ENCODE results near the gene SPACA6. TPM values are rescaled to one million over a fixed set of nuclear protein-coding genes. Genes with fewer than 3 reads are reported as not detected.
"Not testable (repeated sequence)": the region's sequence is repeated elsewhere in the genome, so short reads cannot be mapped to it uniquely, and the experiment has no call there.

Gene SPACA6
- total RNA-seq, 1 donor from 2014 or later = 4.8 TPM

DNA sequence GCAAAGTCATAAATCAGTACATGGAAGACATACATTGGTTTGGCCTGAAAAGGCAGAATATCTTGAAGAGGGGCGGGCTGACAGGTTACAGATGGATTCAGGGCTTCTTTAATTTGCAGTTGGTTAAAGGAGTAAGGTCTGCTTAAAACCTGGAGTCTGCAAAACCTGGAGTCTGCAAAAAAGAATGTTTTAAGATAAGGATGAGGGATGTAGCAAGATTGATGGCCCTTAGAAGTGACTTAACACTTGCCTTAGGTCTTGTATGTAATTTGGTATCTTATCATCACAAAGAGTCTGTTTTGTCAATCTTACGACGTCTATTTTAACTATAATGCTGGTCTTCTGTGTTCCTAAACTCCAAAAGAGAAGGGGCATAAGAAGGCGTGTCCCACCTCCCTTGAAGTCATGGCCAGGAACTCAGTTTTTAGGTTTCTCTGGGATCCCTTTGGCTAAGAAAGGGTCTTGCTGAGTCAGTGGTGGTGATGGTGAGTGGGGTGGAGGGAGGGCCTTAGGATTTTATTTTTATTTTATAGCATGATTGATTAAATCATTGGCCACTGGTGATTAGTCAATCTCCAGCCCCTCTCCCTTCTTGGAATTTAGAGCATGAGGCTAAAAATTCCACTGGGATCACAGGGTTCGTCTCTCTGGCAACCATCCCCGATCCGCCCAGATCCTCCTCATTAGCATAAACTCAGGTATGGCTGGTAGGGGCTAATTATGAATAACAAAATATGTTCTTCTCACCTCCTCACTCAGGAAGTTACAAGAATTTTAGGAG is 40.8 kb downstream of the SPACA6 start:
- DNase-seq (ENCODE audit: extremely low read depth, low read depth, low spot score) = no peak

DNA sequence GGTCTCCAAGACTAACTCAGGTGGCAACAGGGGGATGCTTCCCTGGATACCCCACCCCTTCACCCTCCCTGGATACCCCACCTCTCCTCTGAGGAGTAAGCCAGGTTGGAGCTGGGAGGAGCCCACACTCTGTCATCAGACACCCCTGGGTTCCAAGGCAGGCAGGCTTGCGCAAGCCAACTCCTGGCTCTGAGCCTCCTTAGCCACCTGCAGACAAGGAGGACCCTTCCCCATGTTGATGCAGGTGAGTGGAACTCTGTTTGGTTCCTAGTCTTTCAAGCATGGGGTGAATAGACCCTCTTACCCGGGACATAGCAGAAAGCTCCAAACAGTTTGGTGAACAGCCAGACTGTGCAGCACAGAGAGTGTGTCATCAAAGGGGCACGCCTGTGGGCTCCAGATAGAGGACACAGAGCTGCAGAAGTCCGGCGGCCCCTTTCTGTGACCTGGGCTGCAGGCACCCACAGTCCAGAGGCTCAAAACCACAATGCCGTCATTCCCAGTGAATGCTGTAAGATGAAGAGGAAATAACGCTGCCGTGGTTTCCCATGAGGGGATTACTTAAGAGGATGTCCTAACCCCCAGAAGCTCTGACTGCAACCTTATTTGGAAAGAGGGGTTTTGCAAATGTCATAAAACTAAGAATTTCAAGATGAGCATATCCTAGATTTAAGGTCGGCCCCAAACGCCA is 42.8 kb downstream of the SPACA6 start:
- DNase-seq (ENCODE audit: extremely low read depth, low read depth, low spot score) = no peak

DNA sequence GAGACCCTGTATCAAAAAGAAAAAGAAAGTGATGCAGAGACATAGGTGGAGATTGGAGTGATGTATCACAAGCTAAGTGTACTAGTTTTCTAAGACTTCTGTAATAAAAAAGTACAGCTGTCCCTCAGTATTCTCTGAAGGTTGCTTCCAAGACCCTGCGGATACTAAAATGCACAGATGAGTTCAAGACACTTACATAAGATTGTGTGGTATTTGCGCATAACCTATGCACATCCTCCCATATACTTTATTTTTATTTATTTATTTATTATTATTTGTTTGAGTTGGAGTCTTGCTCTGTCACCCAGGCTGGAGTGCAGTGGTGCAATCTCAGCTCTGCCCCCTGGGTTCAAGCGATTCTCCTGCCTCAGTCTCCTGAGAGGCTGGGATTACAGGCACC is 44.3 kb downstream of the SPACA6 start:
- DNase-seq (ENCODE audit: extremely low read depth, low read depth, low spot score) = no peak

DNA sequence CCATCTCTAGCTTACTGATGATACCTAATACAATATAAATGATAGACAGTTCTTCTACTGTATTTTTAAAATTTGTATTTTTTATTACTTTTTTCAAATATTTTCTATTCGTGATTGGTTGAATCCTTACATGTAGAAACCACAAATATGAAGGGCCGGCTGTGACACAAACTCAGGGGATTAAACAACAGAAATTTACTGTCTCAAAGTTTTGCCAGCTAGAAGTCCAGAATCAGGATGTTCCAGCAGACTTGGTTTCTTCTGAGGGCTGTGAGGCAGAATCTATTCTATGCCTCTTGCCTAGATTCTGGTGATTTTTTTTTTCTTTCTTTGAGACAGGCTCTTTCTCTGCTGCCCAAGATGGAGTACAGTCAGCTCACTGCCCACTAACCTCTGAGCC is 44.8 kb downstream of the SPACA6 start:
- DNase-seq (ENCODE audit: extremely low read depth, low read depth, low spot score) = no peak

DNA sequence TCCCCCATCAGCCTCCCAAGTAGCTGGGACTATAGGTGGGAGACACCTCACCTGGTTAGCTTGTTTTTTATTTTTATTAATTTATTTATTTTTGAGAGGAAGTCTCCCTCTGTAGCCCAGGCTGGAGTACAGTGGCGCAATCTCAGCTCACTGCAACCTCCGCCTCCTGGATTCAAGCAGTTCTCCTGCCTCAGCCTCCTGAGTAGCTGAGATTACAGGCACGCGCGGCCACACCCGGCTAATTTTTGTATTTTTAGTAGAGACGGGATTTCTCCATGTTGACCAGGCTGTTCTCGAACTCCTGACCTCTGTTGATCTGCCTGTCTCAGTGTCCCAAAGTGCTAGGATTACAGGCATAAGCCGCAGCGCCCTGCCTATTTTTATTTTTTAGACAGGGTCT is 45.4 kb downstream of the SPACA6 start:
- DNase-seq (ENCODE audit: extremely low read depth, low read depth, low spot score) = not testable (repeated sequence)

DNA sequence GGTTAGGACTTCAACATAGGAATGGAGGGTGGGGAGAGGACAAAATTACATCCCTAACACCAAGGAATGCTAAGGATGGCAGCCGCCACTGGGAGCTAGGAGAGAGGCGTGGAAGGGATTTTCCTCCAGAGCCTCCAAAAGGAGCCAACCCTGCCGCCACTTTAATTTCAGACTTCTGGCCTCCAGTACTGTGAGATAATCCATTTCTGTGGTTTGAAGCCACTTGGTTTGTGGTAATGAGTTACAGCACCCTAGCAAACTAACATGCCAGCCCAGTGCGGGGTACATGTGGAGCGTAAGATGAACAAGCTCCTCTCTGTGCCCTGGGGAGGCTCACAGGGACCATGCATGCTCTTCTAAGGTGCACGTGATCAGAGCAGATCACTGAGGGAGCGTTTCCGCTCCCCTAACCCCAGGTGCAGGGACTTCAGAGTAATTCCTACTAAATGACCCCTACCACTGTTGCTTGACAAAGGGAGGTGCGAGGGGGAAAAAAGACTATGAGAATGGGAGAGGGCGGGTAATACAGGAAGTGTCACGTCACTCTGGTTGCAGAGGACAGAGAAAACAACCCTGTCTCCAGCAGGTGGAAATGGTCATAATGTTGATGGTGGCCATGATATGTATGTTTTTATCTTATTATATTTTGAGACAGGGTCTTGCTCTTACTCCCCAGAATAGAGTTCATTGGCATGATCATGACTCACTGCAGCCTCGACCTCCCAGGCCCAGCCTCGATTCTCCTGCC is 46.5 kb downstream of the SPACA6 start:
- DNase-seq (ENCODE audit: extremely low read depth, low read depth, low spot score) = no peak

DNA sequence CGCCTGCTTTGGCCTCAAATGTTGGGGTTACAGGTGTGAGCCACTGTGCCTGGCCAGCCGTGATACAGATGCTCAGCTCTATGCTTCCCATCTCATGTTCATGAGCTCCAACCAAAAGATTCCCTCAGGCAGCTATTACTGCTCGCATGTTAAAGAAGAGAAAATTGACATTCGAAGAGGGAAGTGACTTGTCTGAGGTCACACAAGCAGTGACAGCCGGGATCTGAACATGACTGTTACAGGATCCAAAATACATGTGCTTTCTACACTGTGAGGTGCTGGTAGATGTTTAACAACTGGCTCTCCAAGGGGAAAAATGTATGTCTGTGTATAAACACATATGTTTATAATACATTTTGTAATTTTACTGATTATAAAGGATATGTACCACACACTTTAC is 47.2 kb downstream of the SPACA6 start:
- DNase-seq (ENCODE audit: extremely low read depth, low read depth, low spot score) = no peak

DNA sequence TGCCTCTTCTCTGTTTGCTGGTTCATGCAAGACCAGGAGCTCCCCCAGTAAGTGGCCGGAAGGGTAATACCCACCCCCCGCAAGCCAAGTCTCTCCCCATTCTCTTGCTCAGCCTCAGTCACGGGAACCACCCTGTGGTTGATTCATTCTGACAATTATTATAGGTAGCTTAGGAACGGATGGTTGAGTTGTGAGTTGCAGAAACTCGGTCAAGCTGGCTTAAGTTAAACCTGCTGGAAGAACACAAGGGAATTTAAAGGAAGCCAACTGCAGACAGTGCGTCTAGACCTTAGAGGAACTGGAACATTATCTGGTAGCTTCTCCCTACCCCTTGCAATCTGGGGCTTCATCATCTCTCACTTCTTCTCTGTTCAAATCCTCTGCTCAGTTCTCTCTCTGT is 49.7 kb downstream of the SPACA6 start:
- no peak for DNase-seq (ENCODE audit: extremely low read depth, low read depth, low spot score)

DNA sequence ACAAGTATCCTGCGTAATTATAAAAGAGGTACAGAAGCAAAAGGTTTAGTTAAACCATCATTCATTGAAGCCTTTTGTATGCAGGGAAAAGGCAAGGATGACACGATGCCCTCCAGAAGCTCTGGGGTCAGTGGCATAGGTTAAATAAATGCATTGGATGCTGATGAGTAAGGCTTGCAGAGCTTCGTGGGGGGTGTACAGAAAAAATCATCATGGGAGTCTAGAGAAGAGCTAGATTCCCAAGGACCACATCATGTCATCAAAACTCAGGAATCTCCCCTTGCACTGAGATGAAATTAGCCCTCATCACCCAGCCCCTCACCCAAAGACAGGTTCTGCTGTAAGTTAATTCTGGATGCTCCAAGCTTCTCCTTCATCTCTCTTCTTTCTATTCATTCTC is 50.3 kb downstream of the SPACA6 start:
- no peak for DNase-seq (ENCODE audit: extremely low read depth, low read depth, low spot score)

DNA sequence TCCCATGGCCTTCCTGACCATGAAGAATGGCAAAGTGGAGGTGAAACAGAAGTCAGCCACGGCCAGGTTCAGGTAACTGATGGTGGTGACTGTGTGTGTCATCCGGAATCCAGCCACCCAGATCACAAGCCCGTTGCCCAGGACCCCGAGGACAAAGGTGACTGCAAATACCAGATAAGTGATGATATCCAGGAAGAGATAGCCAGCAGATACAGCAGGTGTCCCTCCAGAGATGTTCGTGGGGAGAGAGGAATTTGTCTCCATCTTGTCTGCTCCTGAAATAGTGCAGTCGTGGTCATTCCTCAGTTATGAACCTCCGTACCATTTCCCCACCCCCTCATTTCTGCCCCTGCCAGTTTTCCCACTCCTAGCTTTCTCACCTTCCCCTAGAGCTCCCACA is 53.6 kb downstream of the SPACA6 start:
- DNase-seq (ENCODE audit: extremely low read depth, low read depth, low spot score) = no peak

DNA sequence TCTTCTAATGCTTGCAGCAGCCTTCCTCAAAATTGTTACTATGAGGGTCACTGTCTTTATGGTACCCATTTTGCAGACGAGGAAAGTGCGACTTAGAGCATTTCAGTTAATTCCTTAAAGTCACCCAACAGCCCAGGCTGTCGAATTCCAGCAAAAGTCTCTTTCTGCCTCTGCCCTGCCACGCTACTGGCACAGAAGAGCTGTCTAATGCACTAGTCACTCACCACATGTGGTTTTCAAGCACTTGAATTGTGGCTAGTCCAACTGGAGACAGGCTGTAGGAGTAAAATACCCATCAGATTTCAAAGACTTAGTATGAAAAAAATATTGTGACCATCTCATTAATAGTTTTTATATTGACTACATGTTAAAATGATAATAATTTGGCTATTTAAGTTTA is 56.8 kb downstream of the SPACA6 start:
- DNase-seq (ENCODE audit: extremely low read depth, low read depth, low spot score) = no peak

DNA sequence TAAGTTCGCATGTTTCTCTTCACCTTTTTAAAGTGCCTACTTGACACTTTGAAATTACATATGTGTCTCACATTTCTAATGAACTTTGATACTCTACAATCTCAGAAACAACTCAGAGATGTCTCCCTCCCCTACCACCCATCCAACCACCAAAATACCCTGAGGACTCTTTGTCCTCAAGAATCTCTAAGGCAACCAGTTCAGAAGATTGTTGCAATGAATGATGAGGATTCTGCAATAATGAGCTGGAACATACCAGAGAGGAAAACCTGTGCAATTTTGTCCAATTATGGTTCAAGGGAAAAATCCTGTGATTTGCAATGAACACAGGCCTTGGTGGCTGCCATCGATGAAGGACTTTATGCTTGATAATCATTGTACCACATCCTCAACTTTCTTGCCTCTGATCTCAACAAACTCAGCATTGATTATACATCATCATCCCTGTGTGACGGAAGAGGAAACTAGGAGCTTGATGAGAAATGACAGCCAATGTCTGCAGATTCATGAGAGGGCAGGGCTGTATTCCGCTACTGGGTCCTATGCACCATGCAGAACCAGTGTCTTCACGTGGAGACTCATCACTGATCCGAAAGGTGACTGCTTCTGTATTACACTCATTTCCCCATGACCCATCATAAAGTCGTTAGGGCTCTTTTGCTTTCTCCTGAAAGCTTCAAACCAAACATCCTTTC is 57.4 kb downstream of the SPACA6 start:
- no peak for DNase-seq (ENCODE audit: extremely low read depth, low read depth, low spot score)

DNA sequence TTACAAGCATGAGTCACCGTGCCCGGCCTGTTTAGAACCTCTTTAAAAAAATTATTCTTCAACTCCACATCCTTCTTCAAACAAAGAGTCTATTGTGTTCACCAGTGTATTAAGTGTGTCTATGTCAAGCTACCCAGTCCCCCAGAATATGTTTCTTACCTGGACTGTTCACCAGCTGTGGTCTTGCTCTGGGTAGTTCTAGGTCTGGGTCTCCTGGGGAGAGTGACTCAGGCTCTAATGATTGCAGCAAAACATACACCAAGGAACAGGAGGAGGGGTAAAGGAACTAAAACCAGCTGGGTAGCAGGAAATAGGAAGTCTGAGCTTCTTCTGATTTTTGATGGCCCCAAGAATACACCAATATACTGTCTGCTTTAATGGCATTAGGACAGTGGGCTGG is 58.5 kb downstream of the SPACA6 start, which contains the start of gene FPR1:
Gene FPR1 (minus strand): TSS at position 224 of the 400 bp plus-strand sequence. CDS start 4,884 bp downstream, outside the sequence.
- no peak for DNase-seq (ENCODE audit: extremely low read depth, low read depth, low spot score)

DNA sequence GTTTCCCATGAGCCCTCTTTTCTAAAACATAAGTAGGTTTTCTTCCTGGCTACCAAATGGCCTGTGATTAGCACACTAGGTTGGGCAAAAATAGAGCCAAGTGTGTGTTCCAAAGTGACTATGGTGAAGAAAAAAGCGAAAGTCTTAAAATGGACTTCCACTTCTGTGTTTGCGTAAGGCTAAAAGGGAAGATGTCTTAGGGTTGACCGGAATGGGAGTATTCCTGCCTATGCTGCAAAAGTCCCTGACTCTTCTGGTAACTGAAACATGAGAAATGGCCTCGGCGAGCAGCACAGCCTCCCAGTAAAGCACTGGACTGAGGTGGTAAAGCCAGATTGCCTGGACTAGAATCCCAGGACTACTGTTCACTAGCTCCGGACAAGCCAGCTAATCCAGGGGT is 61.0 kb downstream of the SPACA6 start:
- no peak for DNase-seq (ENCODE audit: extremely low read depth, low read depth, low spot score)

DNA sequence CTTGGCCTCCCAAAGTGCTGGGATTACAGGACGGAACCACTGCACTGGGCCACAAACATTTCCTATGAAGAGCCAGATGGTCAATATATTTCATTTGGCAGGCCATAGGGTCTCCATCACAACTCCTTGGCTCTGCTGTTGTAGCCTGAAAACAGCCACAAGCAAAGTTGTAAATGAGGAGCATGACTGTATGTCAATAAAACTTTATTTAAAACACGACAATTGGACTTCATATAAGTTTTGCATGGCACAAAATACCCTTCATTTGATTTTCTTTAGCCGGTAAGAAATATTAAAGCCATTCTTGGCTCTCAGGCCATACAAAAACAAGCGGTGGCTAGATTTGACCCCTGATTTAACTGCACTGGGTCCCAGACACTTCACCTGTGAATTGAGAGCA is 61.6 kb downstream of the SPACA6 start:
- DNase-seq (ENCODE audit: extremely low read depth, low read depth, low spot score) = no peak

Other genes starting within 250 kb of the SPACA6 start
- not detected in 2 replicates for gene SIGLEC8, start 234.9 kb upstream of the SPACA6 start, total RNA-seq
- not detected in 2 replicates for gene CEACAM18, start 214.8 kb upstream of the SPACA6 start, total RNA-seq
- gene SIGLEC12, start 191.5 kb upstream of the SPACA6 start, total RNA-seq = not detected in 2 replicates
- not detected in 2 replicates for gene SIGLEC6, start 161.7 kb upstream of the SPACA6 start, total RNA-seq
- gene ZNF175, start 122.0 kb upstream of the SPACA6 start, total RNA-seq = 8.5 and 11.2 TPM in 2 replicates
- gene SIGLEC5, start 62.9 kb upstream of the SPACA6 start, total RNA-seq = 0.93 TPM in 1 of 2 replicates, not detected in the other
- 0.35 and 0.44 TPM in 2 replicates for gene SIGLEC14, start 46.5 kb upstream of the SPACA6 start, total RNA-seq
- not detected in 2 replicates for gene HAS1, start 30.7 kb downstream of the SPACA6 start, total RNA-seq
- gene FPR1, start 58.5 kb downstream of the SPACA6 start, total RNA-seq = not detected in 2 replicates
- not detected in 2 replicates for gene FPR2, start 67.8 kb downstream of the SPACA6 start, total RNA-seq
- gene FPR3, start 101.8 kb downstream of the SPACA6 start, total RNA-seq = not detected in 2 replicates
- 4.7 and 4.8 TPM in 2 replicates for gene ZNF577, start 194.6 kb downstream of the SPACA6 start, total RNA-seq
- gene ZNF649, start 211.7 kb downstream of the SPACA6 start, total RNA-seq = 3.6 and 6.8 TPM in 2 replicates
- 4.0 and 9.3 TPM in 2 replicates for gene ZNF613, start 234.1 kb downstream of the SPACA6 start, total RNA-seq